IMR-90 (cell line): ENCODE data around the gene TMEM82. TPM values are rescaled to one million over a fixed set of nuclear protein-coding genes. Genes with fewer than 3 reads are reported as not detected.

Experiments used
- ATAC-seq: fragments of 200-7000 bp; cut with Tn5 transposase; 2 replicates; pipeline ENCODE4 v1.9.1; 2020; ENCODE audit warnings: low read depth, mild to moderate bottlenecking, moderate library complexity
- BruUV-seq: library from RNA; stranded (reverse); fragments of 400-500 nt; replicated peaks from 2 replicates; lab custom pipeline; 2021; lab: Mats Ljungman, UMichigan
- CTCF ChIA-PET: fragments of 300-600 bp; formaldehyde crosslinking; extraction: SDS; loops from one replicate; lab custom pipeline; 2021; ENCODE audit warnings: antibody characterized with exemption; lab: Yijun Ruan, JAX
- POLR2A ChIA-PET: fragments of 300-600 bp; sonication (Branson Sonifier 250); formaldehyde crosslinking; loops from one replicate; lab custom pipeline; 2022; ENCODE audit warnings: antibody characterized with exemption; ENCODE audit not compliant: unreplicated experiment; lab: Charles Lee
- DNase-seq: peaks from one replicate; pipeline ENCODE4 v3.0.0; 2013
- H2AFZ ChIP-seq: replicated peaks from 2 replicates; pipeline ENCODE3; 2013; ENCODE audit warnings: low read length, mild to moderate bottlenecking; ENCODE audit not compliant: poor library complexity
- H2AK5ac ChIP-seq: 2 replicates; pipeline ENCODE4 v1.6.1; 2013; ENCODE audit warnings: low read depth, low read length, inconsistent platforms
- H2AK9ac ChIP-seq: replicated peaks from 2 replicates; pipeline ENCODE3; 2013; ENCODE audit warnings: mild to moderate bottlenecking, low read depth, low read length, moderate library complexity; ENCODE audit not compliant: poor library complexity
- H2BK120ac ChIP-seq: 2 replicates; pipeline ENCODE4 v1.6.1; 2013; ENCODE audit warnings: low read depth, low read length, inconsistent platforms
- H2BK15ac ChIP-seq: 3 replicates; pipeline ENCODE4 v1.6.1; 2013; ENCODE audit warnings: low read depth, low read length, inconsistent platforms
- H2BK20ac ChIP-seq: 2 replicates; pipeline ENCODE4 v1.6.1; 2013; ENCODE audit warnings: low read depth, mild to moderate bottlenecking, inconsistent platforms, low read length, moderate library complexity
- H2BK5ac ChIP-seq: 2 replicates; pipeline ENCODE4 v1.6.1; 2013; ENCODE audit warnings: mild to moderate bottlenecking, low read depth, low read length, inconsistent platforms; ENCODE audit not compliant: poor library complexity, severe bottlenecking
- H3K14ac ChIP-seq: replicated peaks from 2 replicates; pipeline ENCODE4 v1.6.1; 2013; ENCODE audit warnings: low read depth, low read length, inconsistent platforms
- H3K18ac ChIP-seq: 2 replicates; pipeline ENCODE4 v1.6.1; 2013; ENCODE audit warnings: low read depth, low read length, control low read depth
- H3K23ac ChIP-seq: 2 replicates; pipeline ENCODE4 v1.6.1; 2013; ENCODE audit warnings: low read depth, low read length, inconsistent platforms
- H3K27ac ChIP-seq: 2 replicates; pipeline ENCODE4 v1.5.1; 2013; ENCODE audit warnings: mild to moderate bottlenecking, control low read depth, low read length; ENCODE audit not compliant: insufficient read depth
- H3K27me3 ChIP-seq: 2 replicates; pipeline ENCODE4 v1.6.1; 2013; ENCODE audit warnings: low read length; ENCODE audit not compliant: control insufficient read depth, insufficient read depth
- H3K36me3 ChIP-seq: 2 replicates; pipeline ENCODE4 v1.6.1; 2013; ENCODE audit warnings: low read length, mixed read lengths; ENCODE audit not compliant: control insufficient read depth, insufficient read depth
- H3K4ac ChIP-seq: 2 replicates; pipeline ENCODE4 v1.6.1; 2013; ENCODE audit warnings: low read depth, low read length, inconsistent platforms
- H3K4me1 ChIP-seq: 2 replicates; pipeline ENCODE4 v1.6.1; 2013; ENCODE audit warnings: low read length, mixed read lengths; ENCODE audit not compliant: control insufficient read depth, insufficient read depth
- H3K4me2 ChIP-seq: 2 replicates; pipeline ENCODE4 v1.6.1; 2013; ENCODE audit warnings: low read depth, mild to moderate bottlenecking, control low read depth, low read length, moderate library complexity
- H3K4me3 ChIP-seq: 2 replicates; pipeline ENCODE4 v1.5.1; 2013; ENCODE audit warnings: low read depth, mild to moderate bottlenecking, control low read depth, low read length, moderate library complexity; ENCODE audit not compliant: insufficient read depth
- H3K56ac ChIP-seq: 2 replicates; pipeline ENCODE4 v1.6.1; 2013; ENCODE audit warnings: low read length, inconsistent platforms; ENCODE audit not compliant: insufficient read depth; ENCODE audit errors: extremely low read depth
- H3K79me1 ChIP-seq, 2 experiments: 2 replicates each; pipeline ENCODE4 v1.6.1; 2013; ENCODE audit warnings: low read length in 2 of 2, inconsistent platforms in 1 of 2, low read depth in 1 of 2
- H3K9ac ChIP-seq: 2 replicates; pipeline ENCODE4 v1.6.1; 2013; ENCODE audit warnings: low read depth, low read length, control low read depth
- H3K9me1 ChIP-seq: 2 replicates; pipeline ENCODE4 v1.6.1; 2013; ENCODE audit warnings: low read length, inconsistent platforms; ENCODE audit not compliant: insufficient read depth
- H3K9me3 ChIP-seq: 2 replicates; pipeline ENCODE4 v1.6.1; 2013; ENCODE audit warnings: low read length; ENCODE audit not compliant: control insufficient read depth, insufficient read depth
- H4K20me1 ChIP-seq: 2 replicates; pipeline ENCODE4 v1.6.1; 2013; ENCODE audit warnings: low read length, inconsistent platforms; ENCODE audit not compliant: insufficient read depth
- H4K5ac ChIP-seq: 2 replicates; pipeline ENCODE4 v1.6.1; 2013; ENCODE audit warnings: mild to moderate bottlenecking, low read depth, low read length, control low read depth
- H4K8ac ChIP-seq, 2 experiments: 2 replicates each; pipeline ENCODE4 v1.6.1; 2013; ENCODE audit warnings: low read depth in 2 of 2, low read length in 2 of 2, control low read depth in 1 of 2, inconsistent platforms in 1 of 2
- H4K91ac ChIP-seq: 2 replicates; pipeline ENCODE4 v1.6.1; 2013; ENCODE audit warnings: low read depth, low read length, inconsistent platforms; ENCODE audit not compliant: insufficient read depth
- BHLHE40 ChIP-seq: fragments of 150-350 bp; IDR thresholded peaks from 2 replicates; pipeline ENCODE4 v1.6.1; 2016; ENCODE audit warnings: mild to moderate bottlenecking, low read depth, low read length
- CEBPB ChIP-seq: IDR thresholded peaks from 2 replicates; pipeline ENCODE4 v1.6.1; 2012; ENCODE audit warnings: low read depth, low read length, improper control_type of control experiment
- CHD1 ChIP-seq: IDR thresholded peaks from 2 replicates; pipeline ENCODE4 v1.6.1; 2012; ENCODE audit warnings: low read depth, low read length, improper control_type of control experiment
- CTCF ChIP-seq: conservative IDR thresholded peaks from 2 replicates; pipeline ENCODE4 v1.5.1; 2012; ENCODE audit warnings: mild to moderate bottlenecking, low read depth, low read length, improper control_type of control experiment
- ELK1 ChIP-seq: fragments of 150-350 bp; IDR thresholded peaks from 2 replicates; pipeline ENCODE4 v1.6.1; 2016; ENCODE audit warnings: low read depth, mild to moderate bottlenecking, low read length, moderate library complexity, borderline replicate concordance
- FOS ChIP-seq: fragments of 150-350 bp; IDR thresholded peaks from 2 replicates; pipeline ENCODE4 v1.6.1; 2016; ENCODE audit warnings: low read depth, low read length
- MAFK ChIP-seq: IDR thresholded peaks from 2 replicates; pipeline ENCODE4 v1.6.1; 2012; ENCODE audit warnings: low read depth, low read length, improper control_type of control experiment
- MAZ ChIP-seq: IDR thresholded peaks from 2 replicates; pipeline ENCODE4 v1.6.1; 2012; ENCODE audit warnings: low read depth, mild to moderate bottlenecking, low read length, improper control_type of control experiment, moderate library complexity, borderline replicate concordance
- NFE2L2 ChIP-seq: fragments of 150-350 bp; IDR thresholded peaks from 2 replicates; pipeline ENCODE4 v1.6.1; 2016; ENCODE audit warnings: low read depth, mild to moderate bottlenecking, low read length
- POLR2A ChIP-seq: IDR thresholded peaks from 2 replicates; pipeline ENCODE4 v1.6.1; 2012; ENCODE audit warnings: mild to moderate bottlenecking, low read depth, low read length
- RFX5 ChIP-seq: IDR thresholded peaks from 2 replicates; pipeline ENCODE4 v1.8.0; 2012; ENCODE audit warnings: low read depth, mild to moderate bottlenecking, low read length, moderate library complexity
- SMC3 ChIP-seq: fragments of 150-350 bp; IDR thresholded peaks from 2 replicates; pipeline ENCODE4 v1.6.1; 2016; ENCODE audit warnings: low read depth, mild to moderate bottlenecking, antibody characterized with exemption, low read length, moderate library complexity
- USF2 ChIP-seq: fragments of 150-350 bp; IDR thresholded peaks from 2 replicates; pipeline ENCODE4 v1.6.1; 2017; ENCODE audit warnings: mild to moderate bottlenecking, antibody characterized with exemption, low read length, low read depth
- WGBS, 2 experiments: methylation state at CpG; one replicate each; pipeline versions ENCODE4 v1.1.5 to v1.1.7; 2013; ENCODE audit warnings: missing lambda C conversion rate in 2 of 2; ENCODE audit not compliant: insufficient read length in 1 of 2; ENCODE audit errors: extremely low coverage in 2 of 2; 5-methylcytosine and 5-hydroxymethylcytosine counted together
- dilution Hi-C: fragments of 300-500 bp; cut with HindIII; formaldehyde crosslinking; loops from one replicate; pipeline ENCODE4 v1.14.3; 2018; ENCODE audit warnings: low sequenced_read_pairs; ENCODE audit not compliant: unreplicated experiment
- in situ Hi-C: fragments of 300-500 bp; cut with MboI; formaldehyde crosslinking; loops from 3 replicates; pipeline ENCODE4 v1.14.3; 2019; ENCODE audit warnings: low sequenced_read_pairs, inconsistent platforms, mixed read lengths
- intact Hi-C: fragments of 100-400 bp; cut with micrococcal nuclease; formaldehyde crosslinking; loops from 2 replicates; pipeline ENCODE4 v1.10.0; 2022
- polyA plus RNA-seq, 3 experiments: library from polyadenylated mRNA; depleted of rRNA; stranded (reverse); fragments of >200 nt; gene quantifications; 2 replicates each; pipeline ENCODE4 v1.2.3, GENCODE V29; 2012; ENCODE audit warnings: low replicate concordance in 1 of 3
- total RNA-seq: library from RNA; depleted of rRNA; stranded (reverse); fragments of >200 nt; gene quantifications from 2 replicates; pipeline ENCODE4 v1.2.3, GENCODE V29; 2012

The TMEM82 gene
- total and polyA plus RNA-seq, 2 of the 4 experiments (the other 2 are of a cell fraction) = not detected

- Histone ChIP-seq H2AK5ac (peak within 1 kb of the TSS; percentile 86), H4K91ac (peak within 1 kb of the TSS; percentile 93), H4K20me1 (peaks cover 23% of the 10 kb centered on the region), H3K4ac (peak within 1 kb of the TSS; percentile 92), H3K4me3 (peak within 1 kb of the TSS; percentile 68), H2BK5ac (peak within 1 kb of the TSS; percentile 42), H2BK120ac (peak within 1 kb of the TSS; percentile 47), H2BK15ac (peak within 1 kb of the TSS; percentile 89; the same call in 2 of the 3 replicates), H2BK20ac (no peak within 1 kb of the TSS), H3K27ac (peak within 1 kb of the TSS; percentile 91), H4K8ac (peak within 1 kb of the TSS; percentile 95 to 96), H3K36me3 (no peaks in the 10 kb centered on the region; the same call in 1 of the 2 replicates), H3K9me1 (peaks cover 7% of the 10 kb centered on the region), H3K4me2 (peak within 1 kb of the TSS; percentile 91), H3K9me3 (no peaks in the 10 kb centered on the region), H3K4me1 (peaks cover 17% of the 10 kb centered on the region), H2AFZ (peak within 1 kb of the TSS; percentile 94), H3K14ac (peak within 1 kb of the TSS; percentile 95), H3K79me1 (peaks cover 9 to 39% of the 10 kb centered on the region in 2 experiments; a peak in 3 of 4 replicates), H3K56ac (peak within 1 kb of the TSS; percentile 66; the same call in 1 of the 2 replicates), H2AK9ac (peak within 1 kb of the TSS; percentile 98), H3K9ac (peak within 1 kb of the TSS; percentile 92), H3K27me3 (no peaks in the 10 kb centered on the region), H4K5ac (peak within 1 kb of the TSS; percentile 96), H3K18ac (peak within 1 kb of the TSS; percentile 48; the same call in 1 of the 2 replicates), H3K23ac (peak within 1 kb of the TSS; percentile 89)
- WGBS, 2 experiments = 0% methylated on average over 13 of the region's 58 CpGs; no CpG with 5 or more reads in 1 of the 2 experiments
- no TSS peak for BruUV-seq
- TF ChIP-seq BHLHE40 (no peak), SMC3 (no peak), NFE2L2 (no peak), USF2 (no peak), ELK1 (no peak), CHD1 (no peak), MAZ (no peak), POLR2A (no peak), FOS (no peak), CEBPB (no peak), RFX5 (no peak), MAFK (no peak), CTCF (no peak)
- dilution Hi-C loops (no loop called here), intact Hi-C loops (no loop called here), in situ Hi-C loops (no loop called here)
- ChIA-PET POLR2A (no interaction called here), CTCF (no interaction called here)
- DNase-seq (no peak), ATAC-seq (peak; percentile 65)
These were observed 16.1 kb downstream of the TMEM82 start, which contains the start of gene FBLIM1 for GRCh38 chr1:15758343-15758931. Gene FBLIM1 (plus strand): TSS chr1:15758795. CDS start chr1:15764984, 6,189 bp downstream.
